ENCODE measurements around the gene MOSPD2. TPM values are rescaled to one million over a fixed set of nuclear protein-coding genes. Genes with fewer than 3 reads are reported as not detected.

The MOSPD2 gene
- 12.1 and 12.2 TPM in 2 replicates for total RNA-seq (2021; fragmentation: NEBNext Ultra II Directional; extraction: Animal tissue kit (Norgen Biotek cat#: 25700))
- polyA plus RNA-seq (2011; rRNA removed): 3.1 and 4.5 TPM in 2 replicates
- 7.4 TPM for polyA plus RNA-seq (2011; cell fraction: cytosol; rRNA removed)
- 4.8 TPM for polyA plus RNA-seq (2011; cell fraction: nucleus; rRNA removed)
- 3.8 to 7.6 TPM (median 5.0 TPM) in 4 replicates for polyA plus RNA-seq (2012, experiment 1 of 2)
- polyA plus RNA-seq (2012, experiment 2 of 2): 0.42 TPM
- polyA plus RNA-seq (2013, experiment 1 of 2): 9.0 TPM
- polyA plus RNA-seq (2013, experiment 2 of 2): 8.8 TPM
- polyA minus RNA-seq (2011; rRNA and poly(A)+ RNA removed): 18.3 and 23.7 TPM in 2 replicates
- 13.1 TPM for polyA minus RNA-seq (2011; cell fraction: cytosol; rRNA and poly(A)+ RNA removed)
- 44.5 TPM for polyA minus RNA-seq (2011; cell fraction: nucleus; rRNA and poly(A)+ RNA removed)
- long read RNA-seq, experiment 1, full-length matches to known transcripts: 1 of 9 reads
- long read RNA-seq, experiment 1, partial matches to known transcripts: 2 of 9 reads
- long read RNA-seq, experiment 1, other reads (novel, unspliced or antisense): 6 of 9 reads
- long read RNA-seq, experiment 2, full-length matches to known transcripts: 5 of 6 reads
- long read RNA-seq, experiment 2, partial matches to known transcripts: 1 of 6 reads
- long read RNA-seq, experiment 2, other reads (novel, unspliced or antisense): 0 of 6 reads

GRCh38 chrX:14872851-14873675 lies at the start of gene MOSPD2, which contains the start of gene FANCB:
TSS of gene MOSPD2 (plus strand) at chrX:14873421. CDS start at chrX:14873529, 108 bp downstream.
TSS of gene FANCB (minus strand) at chrX:14873069. CDS start at chrX:14865510, 7,559 bp downstream.
- Histone ChIP-seq H3K18ac (ENCODE audit: extremely low read depth, low read length) (no peak within 1 kb of the TSS; the same call in 1 of the 2 replicates), H3K9me3 (ENCODE audit: insufficient read depth in 2 of 2, low read depth in 1 of 2, low read length in 1 of 2) (no peaks in the 10 kb centered on the region; a peak in 1 of 4 replicates), H3K79me2 (ENCODE audit: control insufficient read depth in 1 of 2, insufficient read depth in 2 of 2, low read length in 2 of 2) (peaks cover 0 to 50% of the 10 kb centered on the region in 2 experiments; a peak in 2 of 4 replicates), H3K9ac (replicated peaks in 1 of 4; ENCODE audit: extremely low read depth in 1 of 4, low read depth in 3 of 4, low read length in 3 of 4) (peak within 1 kb of the TSS; percentile 63 to 86 (median 73)), H3K4me3 (ENCODE audit: extremely low read depth in 1 of 4, insufficient read depth in 2 of 4, low read depth in 3 of 4, low read length in 4 of 4) (peak within 1 kb of the TSS; percentile 84 to 89 (median 86)), H2BK5ac (ENCODE audit: low read depth, low read length) (no peak within 1 kb of the TSS), H3K4ac (replicated peaks; ENCODE audit: insufficient read length, low read depth, low read length) (no peak within 1 kb of the TSS), H3K27me3 (replicated peaks in 1 of 4; ENCODE audit: control insufficient read depth in 3 of 4, extremely low read depth in 1 of 4, insufficient read depth in 3 of 4, low read length in 3 of 4) (no peaks in the 10 kb centered on the region), H3K36me3 (ENCODE audit: control insufficient read depth in 2 of 4, insufficient read depth in 4 of 4, low read length in 3 of 4) (peaks cover 0 to under 1% (median 0%) of the 10 kb centered on the region in 4 experiments; a peak in 2 of 8 replicates), H2AFZ (ENCODE audit: low read length) (no peak within 1 kb of the TSS), H3K56ac (replicated peaks; ENCODE audit: insufficient read length, low read depth, low read length) (peak within 1 kb of the TSS; percentile 53), H3K14ac (ENCODE audit: insufficient read length) (no peak within 1 kb of the TSS), H3K4me1 (replicated peaks in 1 of 4; ENCODE audit: control insufficient read depth in 3 of 4, insufficient read depth in 4 of 4, low read length in 3 of 4) (no peaks in the 10 kb centered on the region), H3K79me1 (ENCODE audit: low read depth, low read length) (no peaks in the 10 kb centered on the region), H4K5ac (ENCODE audit: insufficient read length, low read depth, low read length) (no peak within 1 kb of the TSS), H2BK12ac (ENCODE audit: low read depth, low read length) (no peak within 1 kb of the TSS), H3K23ac (ENCODE audit: insufficient read length) (no peak within 1 kb of the TSS), H3K4me2 (ENCODE audit: insufficient read depth in 1 of 2, low read depth in 2 of 2, low read length in 2 of 2) (peak within 1 kb of the TSS; percentile 72 to 90), H2AK5ac (ENCODE audit: low read depth, low read length) (no peak within 1 kb of the TSS), H2BK15ac (ENCODE audit: low read length) (no peak within 1 kb of the TSS), H3K27ac (ENCODE audit: low read depth, low read length) (peak within 1 kb of the TSS; percentile 68; the same call in 1 of the 2 replicates), H4K8ac (ENCODE audit: extremely low read depth, insufficient read depth, low read length) (peak within 1 kb of the TSS; percentile 95), H4K20me1 (replicated peaks in 1 of 2; ENCODE audit: control insufficient read depth in 1 of 2, insufficient read depth in 2 of 2, low read length in 2 of 2) (no peaks in the 10 kb centered on the region), H2BK20ac (ENCODE audit: low read length) (no peak within 1 kb of the TSS), H3K23me2 (ENCODE audit: low read depth, low read length) (0 out of 2 replicates have a peak, but pooled peaks cover 5% of the 10 kb centered on the region), H4K91ac (replicated peaks; ENCODE audit: insufficient read length, low read length) (no peak within 1 kb of the TSS), H2BK120ac (replicated peaks; ENCODE audit: low read depth, low read length) (no peak within 1 kb of the TSS)
- ChIA-PET CTCF (ENCODE audit: partially characterized antibody) (interaction anchor here (0.6 kb wide), 1 partner anchor 184 kb away, joined by 3 read pairs; no protein-coding TSS in a partner anchor), POLR2A (ENCODE audit: partially characterized antibody) (interaction anchor here (0.6 to 1.2 kb wide), 3 partner anchors 510 to 843 kb away, joined by 3 read pairs; partner anchors contain the start of gene GEMIN8)
- 3% methylated on average over 7 of the region's 78 CpGs; no CpG with 5 or more reads in 1 of the 2 experiments for WGBS, 2 experiments (ENCODE audit: extremely low coverage in 1 of 2, insufficient coverage in 1 of 2, insufficient read length in 1 of 2, insufficient replicate concordance in 2 of 2, low coverage in 1 of 2, low lambda C conversion rate in 2 of 2, missing lambda C conversion rate in 1 of 2)
- DNase-seq (ENCODE audit: low read depth in 1 of 2, low spot score in 2 of 2) (peak; percentile 79 to 85), FAIRE-seq (peak; percentile 89)
- peak; percentile 53; the same call in 1 of the 2 replicates for TF ChIP-seq CHD2 (IDR thresholded peaks at IDR 0.05; ENCODE audit: low read length)
- no peak for TF ChIP-seq FOSL1 (IDR thresholded peaks at IDR 0.05; ENCODE audit: insufficient read depth, low read depth, low read length)
- no peak for TF ChIP-seq RAD21 (IDR thresholded peaks at IDR 0.05 in 1 of 2, conservative IDR thresholded peaks at IDR 0.05 in 1 of 2; ENCODE audit: low read depth in 2 of 2, low read length in 2 of 2)
- peak; percentile 34; the same call in 1 of the 2 replicates for TF ChIP-seq TBP (IDR thresholded peaks at IDR 0.05; ENCODE audit: low read depth, low read length)
- TF ChIP-seq CBX8 (IDR thresholded peaks at IDR 0.05; ENCODE audit: borderline replicate concordance, low read depth, low read length): no peak
- no peak for TF ChIP-seq SP2 (IDR thresholded peaks at IDR 0.05; ENCODE audit: low read length)
- TF ChIP-seq CEBPB (IDR thresholded peaks at IDR 0.05; ENCODE audit: low read depth, low read length): peak; percentile 59; the same call in 1 of the 2 replicates

All from H1 (cell line).